ENCODE results near the gene RS1.

GRCh38 chrX:18696653-18697052 is 24.7 kb upstream of the RS1 start:
- TF ChIP-seq SUZ12 (IDR thresholded peaks at IDR 0.05; ENCODE audit: extremely low read depth, insufficient read depth, insufficient read length) (no peak), YY1 (IDR thresholded peaks at IDR 0.05; ENCODE audit: insufficient read depth, insufficient read length) (no peak), ZNF274 (IDR thresholded peaks at IDR 0.05; ENCODE audit: low read depth, low read length) (no peak)
